Measurements from ENCODE around the gene TMEM145. TPM values are rescaled to one million over a fixed set of nuclear protein-coding genes. Genes with fewer than 3 reads are reported as not detected.

The TMEM145 gene
- polyA plus RNA-seq, 1 donor: 0.41 TPM

- DNase-seq: no peak
Observed at GRCh38 chr19:42278452-42279154, 34.5 kb upstream of the TMEM145 start.

- DNase-seq: no peak
Observed at GRCh38 chr19:42279155-42279901, 33.8 kb upstream of the TMEM145 start.

GRCh38 chr19:42279902-42280814 is 33.0 kb upstream of the TMEM145 start:
- DNase-seq: peak; percentile 93

- no peak for DNase-seq
Observed at GRCh38 chr19:42280815-42281145, 32.3 kb upstream of the TMEM145 start.

- DNase-seq: peak; percentile 53
Observed at GRCh38 chr19:42281146-42281826, 31.8 kb upstream of the TMEM145 start.

GRCh38 chr19:42281827-42282762 is 31.0 kb upstream of the TMEM145 start:
- DNase-seq: no peak

- DNase-seq: no peak
Observed at GRCh38 chr19:42282819-42283187, 30.3 kb upstream of the TMEM145 start.

- peak; percentile 97 for DNase-seq
Observed at GRCh38 chr19:42283188-42284065, 29.7 kb upstream of the TMEM145 start.

- DNase-seq: peak; percentile 84
Observed at GRCh38 chr19:42284066-42284501, 29.0 kb upstream of the TMEM145 start.

GRCh38 chr19:42284591-42285341 is 28.3 kb upstream of the TMEM145 start:
- DNase-seq: no peak

- DNase-seq: no peak
Observed at GRCh38 chr19:42285541-42285941, 27.6 kb upstream of the TMEM145 start.

GRCh38 chr19:42285988-42286348 is 27.1 kb upstream of the TMEM145 start:
- no peak for DNase-seq

GRCh38 chr19:42286349-42287016 is 26.6 kb upstream of the TMEM145 start:
- DNase-seq: peak; percentile 45

GRCh38 chr19:42287017-42287826 is 25.9 kb upstream of the TMEM145 start:
- no peak for DNase-seq

GRCh38 chr19:42287827-42288107 is 25.3 kb upstream of the TMEM145 start:
- no peak for DNase-seq

GRCh38 chr19:42288387-42288786 is 24.7 kb upstream of the TMEM145 start:
- DNase-seq: no peak

- no peak for DNase-seq
Observed at GRCh38 chr19:42288881-42289555, 24.1 kb upstream of the TMEM145 start.

- DNase-seq: no peak
Observed at GRCh38 chr19:42289556-42290041, 23.5 kb upstream of the TMEM145 start.
